ENCODE data around the gene FEV. TPM values are rescaled to one million over a fixed set of nuclear protein-coding genes. Genes with fewer than 3 reads are reported as not detected.

The FEV gene
- total RNA-seq, 2 donors from 2014 or later: not detected

GRCh38 chr2:218953366-218953954 is 31.5 kb downstream of the FEV start:
- H3K27me3 ChIP-seq (ENCODE audit: control insufficient read depth, insufficient read depth, low read length, poor library complexity, severe bottlenecking): peaks cover 42% of the 10 kb centered on the region
- no peak overlapping the region for H3K27ac Mint-ChIP-seq
- TF ChIP-seq CTCF (conservative IDR thresholded peaks at IDR 0.05): peak; percentile 73
- no peaks in the 10 kb centered on the region for H3K36me3 ChIP-seq (ENCODE audit: control insufficient read depth, insufficient read depth, low read length)
- H3K36me3 Mint-ChIP-seq (ENCODE audit: low read depth): no peaks in the 10 kb centered on the region
- peaks cover 3% of the 10 kb centered on the region for H3K9me3 Mint-ChIP-seq
- no peaks in the 10 kb centered on the region for H3K4me1 ChIP-seq (ENCODE audit: control insufficient read depth, insufficient read depth, low read length)
- no peaks in the 10 kb centered on the region for H3K9me3 ChIP-seq (ENCODE audit: control insufficient read depth, low read length)
- peak; percentile 82 for DNase-seq
- no peaks in the 10 kb centered on the region for H3K4me1 Mint-ChIP-seq
- no peak overlapping the region for H3K4me3 Mint-ChIP-seq
- no peak overlapping the region for H3K9ac ChIP-seq (ENCODE audit: extremely low read depth, low read length, poor library complexity, severe bottlenecking)
- peaks cover 74% of the 10 kb centered on the region for H3K27me3 Mint-ChIP-seq (ENCODE audit: insufficient read depth)
- 65 to 77% methylated on average over 16 to 18 of the region's 18 CpGs for WGBS, 2 experiments (ENCODE audit: insufficient coverage in 1 of 2, insufficient read length in 1 of 2)
- H3K4me3 ChIP-seq (ENCODE audit: low read length): no peak overlapping the region
- no peak overlapping the region for H3K27ac ChIP-seq (ENCODE audit: low read depth, low read length)

GRCh38 chr2:218952160-218952559 is 32.8 kb downstream of the FEV start:
- no peaks in the 10 kb centered on the region for H3K36me3 ChIP-seq (ENCODE audit: control insufficient read depth, insufficient read depth, low read length)
- Mint-ChIP-seq H3K4me1 (no peaks in the 10 kb centered on the region), H3K27me3 (ENCODE audit: insufficient read depth) (peaks cover 65% of the 10 kb centered on the region), H3K27ac (no peak overlapping the region), H3K4me3 (no peak overlapping the region), H3K36me3 (ENCODE audit: low read depth) (no peaks in the 10 kb centered on the region), H3K9me3 (peaks cover 3% of the 10 kb centered on the region)
- no peak for DNase-seq
- H3K4me1 ChIP-seq (ENCODE audit: control insufficient read depth, insufficient read depth, low read length): no peaks in the 10 kb centered on the region
- H3K4me3 ChIP-seq (ENCODE audit: low read length): no peak overlapping the region
- no peaks in the 10 kb centered on the region for H3K9me3 ChIP-seq (ENCODE audit: control insufficient read depth, low read length)
- WGBS, 2 experiments (ENCODE audit: insufficient coverage in 1 of 2, insufficient read length in 1 of 2): 91 to 96% methylated on average over 4 to 6 of the region's 7 CpGs
- TF ChIP-seq CTCF (conservative IDR thresholded peaks at IDR 0.05): no peak
- no peak overlapping the region for H3K9ac ChIP-seq (ENCODE audit: extremely low read depth, low read length, poor library complexity, severe bottlenecking)
- H3K27me3 ChIP-seq (ENCODE audit: control insufficient read depth, insufficient read depth, low read length, poor library complexity, severe bottlenecking): peaks cover 29% of the 10 kb centered on the region
- no peak overlapping the region for H3K27ac ChIP-seq (ENCODE audit: low read depth, low read length)

- no peak for TF ChIP-seq CTCF (conservative IDR thresholded peaks at IDR 0.05)
- 100% methylated on average over 1 of the region's 1 CpG; no CpG with 5 or more reads in 1 of the 2 experiments for WGBS, 2 experiments (ENCODE audit: insufficient coverage in 1 of 2, insufficient read length in 1 of 2)
- Histone ChIP-seq H3K27me3 (ENCODE audit: control insufficient read depth, insufficient read depth, low read length, poor library complexity, severe bottlenecking) (peaks cover 10% of the 10 kb centered on the region), H3K4me3 (ENCODE audit: low read length) (no peak overlapping the region), H3K27ac (ENCODE audit: low read depth, low read length) (no peak overlapping the region), H3K9me3 (ENCODE audit: control insufficient read depth, low read length) (no peaks in the 10 kb centered on the region), H3K4me1 (ENCODE audit: control insufficient read depth, insufficient read depth, low read length) (no peaks in the 10 kb centered on the region), H3K9ac (ENCODE audit: extremely low read depth, low read length, poor library complexity, severe bottlenecking) (no peak overlapping the region), H3K36me3 (ENCODE audit: control insufficient read depth, insufficient read depth, low read length) (no peaks in the 10 kb centered on the region)
- H3K36me3 Mint-ChIP-seq (ENCODE audit: low read depth): no peaks in the 10 kb centered on the region
- H3K9me3 Mint-ChIP-seq: peaks cover under 1% of the 10 kb centered on the region
- H3K4me1 Mint-ChIP-seq: peaks cover 4% of the 10 kb centered on the region
- no peak overlapping the region for H3K27ac Mint-ChIP-seq
- peaks cover 54% of the 10 kb centered on the region for H3K27me3 Mint-ChIP-seq (ENCODE audit: insufficient read depth)
- DNase-seq: no peak
- H3K4me3 Mint-ChIP-seq: no peak overlapping the region
Measured at GRCh38 chr2:218946621-218947020, 38.4 kb downstream of the FEV start.
